Measurements from ENCODE around the gene SLC41A1. TPM values are rescaled to one million over a fixed set of nuclear protein-coding genes. Genes with fewer than 3 reads are reported as not detected.

Gene SLC41A1
- total and polyA plus RNA-seq, 2 donors (not counting 3 experiments of a cell fraction or from before 2014, with no cell fraction given) = 21.7 to 22.0 TPM

GRCh38 chr1:205782627-205783432 lies 30.2 kb downstream of the SLC41A1 start:
- H3K79me2 ChIP-seq (ENCODE audit: control insufficient read depth, insufficient read depth, low read length) = no peaks in the 10 kb centered on the region
- H3K4me1 ChIP-seq (ENCODE audit: control insufficient read depth, extremely low read depth, insufficient read depth, low read length) = no peaks in the 10 kb centered on the region
- H3K4me3 ChIP-seq (replicated peaks in 1 of 3; ENCODE audit: insufficient read depth in 1 of 3, low read depth in 1 of 3, low read length in 3 of 3) = no peak overlapping the region
- TF ChIP-seq POLR2AphosphoS5 (IDR thresholded peaks at IDR 0.05; ENCODE audit: insufficient read depth, low read depth, low read length) (no peak), EZH2 (IDR thresholded peaks at IDR 0.05; ENCODE audit: borderline replicate concordance, low read depth, low read length, severe bottlenecking) (no peak), POLR2A (IDR thresholded peaks at IDR 0.05; ENCODE audit: low read depth, low read length) (no peak), FOS (IDR thresholded peaks at IDR 0.05; ENCODE audit: borderline replicate concordance, insufficient read depth, low read length) (no peak), MAX (IDR thresholded peaks at IDR 0.05; ENCODE audit: insufficient read depth, insufficient read length) (no peak), CTCF (IDR thresholded peaks at IDR 0.05; ENCODE audit: extremely low read depth in 1 of 2, insufficient read depth in 1 of 2, low read depth in 1 of 2, low read length in 2 of 2) (no peak), MYC (IDR thresholded peaks at IDR 0.05; ENCODE audit: low read depth, low read length) (no peak), GATA2 (IDR thresholded peaks at IDR 0.05; ENCODE audit: insufficient read depth, insufficient read length, low read depth, low read length) (no peak), JUN (IDR thresholded peaks at IDR 0.05; ENCODE audit: borderline replicate concordance, insufficient read depth, insufficient read length, low read depth) (no peak)
- intact Hi-C loops (cut with micrococcal nuclease) = no loop called here
- no peaks in the 10 kb centered on the region for H3K9me3 ChIP-seq (replicated peaks; ENCODE audit: control insufficient read depth, insufficient read depth, low read length)
- H3K9ac ChIP-seq (replicated peaks; ENCODE audit: extremely low read depth, insufficient read depth, low read length) = no peak overlapping the region
- CTCF ChIA-PET = interaction anchor here (1.3 to 2.5 kb wide), 3 partner anchors 9 to 194 kb away, joined by 3 to 14 read pairs (median 9); no protein-coding TSS in a partner anchor
- no peak for FAIRE-seq
- POLR2A ChIA-PET = no interaction called here
- H3K9me1 ChIP-seq (replicated peaks; ENCODE audit: control insufficient read depth, extremely low read depth, insufficient read depth, low read length) = no peaks in the 10 kb centered on the region
- H3K27ac ChIP-seq (ENCODE audit: insufficient read depth, low read depth, low read length) = no peak overlapping the region
- H4K20me1 ChIP-seq (replicated peaks; ENCODE audit: control insufficient read depth, extremely low read depth, insufficient read depth, low read length) = no peaks in the 10 kb centered on the region
- DNase-seq (ENCODE audit: low read depth, low spot score) = no peak
- H3K4me2 ChIP-seq (ENCODE audit: insufficient read depth, low read length) = no peak overlapping the region
- BruUV-seq (replicated peaks) = no TSS peak
- dilution Hi-C loops (cut with MboI; ENCODE audit: extremely low pct_ligation_motif_present, low sequenced_read_pairs) = no loop called here
- H3K36me3 ChIP-seq (ENCODE audit: control insufficient read depth in 2 of 2, extremely low read depth in 1 of 2, insufficient read depth in 2 of 2, low read length in 2 of 2) = no peaks in the 10 kb centered on the region
- no peaks in the 10 kb centered on the region for H3K27me3 ChIP-seq (ENCODE audit: control insufficient read depth in 2 of 2, insufficient read depth in 2 of 2, low read length in 2 of 2)
- H2AFZ ChIP-seq (ENCODE audit: low read depth, low read length) = no peak overlapping the region
